Measurements from ENCODE around the gene BOD1. TPM values are rescaled to one million over a fixed set of nuclear protein-coding genes. Genes with fewer than 3 reads are reported as not detected.

BOD1 gene
- total RNA-seq, 2 donors from 2014 or later: 30.2 to 44.7 TPM

- Histone ChIP-seq H3K27ac (no peak overlapping the region), H3K27me3 (replicated peaks; ENCODE audit: insufficient read depth) (no peaks in the 10 kb centered on the region), H3K36me3 (no peaks in the 10 kb centered on the region), H3K4me1 (ENCODE audit: control insufficient read depth in 1 of 2, low read depth in 2 of 2) (no peaks in the 10 kb centered on the region), H3K4me3 (no peak overlapping the region), H3K9me3 (no peaks in the 10 kb centered on the region)
- DNase-seq (ENCODE audit: low spot score): no peak
- no peak for ATAC-seq (ENCODE audit: insufficient number of reproducible peaks, low FRiP score, low read depth)
- no peak for TF ChIP-seq CTCF (IDR thresholded peaks at IDR 0.05)
Measured at GRCh38 chr5:173637340-173637739, 20.9 kb upstream of the BOD1 start.

GRCh38 chr5:173634465-173634983 is 18.1 kb upstream of the BOD1 start:
- no peaks in the 10 kb centered on the region for H3K36me3 ChIP-seq
- no peak for DNase-seq (ENCODE audit: low spot score)
- ATAC-seq (ENCODE audit: insufficient number of reproducible peaks, low FRiP score, low read depth): no peak
- H3K4me1 ChIP-seq (ENCODE audit: control insufficient read depth in 1 of 2, low read depth in 2 of 2): peaks cover 0 to 4% of the 10 kb centered on the region in 2 donors
- no peaks in the 10 kb centered on the region for H3K27me3 ChIP-seq (replicated peaks; ENCODE audit: insufficient read depth)
- H3K27ac ChIP-seq: no peak overlapping the region
- no peak overlapping the region for H3K4me3 ChIP-seq
- no peak for TF ChIP-seq CTCF (IDR thresholded peaks at IDR 0.05)
- H3K9me3 ChIP-seq: no peaks in the 10 kb centered on the region

GRCh38 chr5:173633304-173633703 is 16.9 kb upstream of the BOD1 start:
- Histone ChIP-seq H3K27me3 (replicated peaks; ENCODE audit: insufficient read depth) (no peaks in the 10 kb centered on the region), H3K4me3 (no peak overlapping the region), H3K9me3 (no peaks in the 10 kb centered on the region), H3K4me1 (ENCODE audit: control insufficient read depth in 1 of 2, low read depth in 2 of 2) (peaks cover 0 to 4% of the 10 kb centered on the region in 2 donors), H3K27ac (no peak overlapping the region), H3K36me3 (no peaks in the 10 kb centered on the region)
- no peak for TF ChIP-seq CTCF (IDR thresholded peaks at IDR 0.05)
- ATAC-seq (ENCODE audit: insufficient number of reproducible peaks, low FRiP score, low read depth) (no peak), DNase-seq (ENCODE audit: low spot score) (no peak)

- TF ChIP-seq CTCF (IDR thresholded peaks at IDR 0.05): no peak
- H3K27ac ChIP-seq: no peak overlapping the region
- H3K36me3 ChIP-seq: no peaks in the 10 kb centered on the region
- no peak for ATAC-seq (ENCODE audit: insufficient number of reproducible peaks, low FRiP score, low read depth)
- peaks cover 0 to 4% of the 10 kb centered on the region in 2 donors for H3K4me1 ChIP-seq (ENCODE audit: control insufficient read depth in 1 of 2, low read depth in 2 of 2)
- no peaks in the 10 kb centered on the region for H3K27me3 ChIP-seq (replicated peaks; ENCODE audit: insufficient read depth)
- no peaks in the 10 kb centered on the region for H3K9me3 ChIP-seq
- no peak for DNase-seq (ENCODE audit: low spot score)
- H3K4me3 ChIP-seq: no peak overlapping the region
Measured at GRCh38 chr5:173631478-173631877, 15.0 kb upstream of the BOD1 start.

GRCh38 chr5:173630724-173631365 is 14.4 kb upstream of the BOD1 start:
- Histone ChIP-seq H3K9me3 (no peaks in the 10 kb centered on the region), H3K27ac (no peak overlapping the region), H3K4me1 (ENCODE audit: control insufficient read depth in 1 of 2, low read depth in 2 of 2) (peaks cover 0 to 4% of the 10 kb centered on the region in 2 donors), H3K4me3 (no peak overlapping the region), H3K27me3 (replicated peaks; ENCODE audit: insufficient read depth) (no peaks in the 10 kb centered on the region), H3K36me3 (no peaks in the 10 kb centered on the region)
- no peak for TF ChIP-seq CTCF (IDR thresholded peaks at IDR 0.05)
- no peak for DNase-seq (ENCODE audit: low spot score)
- ATAC-seq (ENCODE audit: insufficient number of reproducible peaks, low FRiP score, low read depth): no peak

Data from thoracic aorta (tissue), 2 donors.